K562 (cell line): ENCODE data around the gene PRR19. TPM values are rescaled to one million over a fixed set of nuclear protein-coding genes. Genes with fewer than 3 reads are reported as not detected.

ENCODE experiments used
- ARID3A ChIP-seq: IDR thresholded peaks from 2 replicates; pipeline ENCODE4 v1.6.1; 2012; ENCODE audit warnings: low read depth, low read length, improper control_type of control experiment, borderline replicate concordance
- CEBPZ ChIP-seq: fragments of 150-350 bp; IDR thresholded peaks from 2 replicates; pipeline ENCODE4 v1.6.1; 2014; ENCODE audit warnings: low read depth, mild to moderate bottlenecking, low read length, borderline replicate concordance
- EP300 ChIP-seq: IDR thresholded peaks from 2 replicates; pipeline ENCODE4 v1.6.1; 2012; ENCODE audit warnings: low read length, improper control_type of control experiment
- ETV1 ChIP-seq: fragments of 450-650 bp; conservative IDR thresholded peaks from 2 replicates; pipeline ENCODE4 v1.6.1; 2016; ENCODE audit warnings: missing genetic modification characterization, control low read depth, low read depth, missing compliant biosample characterization
- MEIS2 ChIP-seq: fragments of 450-650 bp; IDR thresholded peaks from 2 replicates; pipeline ENCODE4 v1.6.1; 2014; ENCODE audit warnings: mild to moderate bottlenecking; ENCODE audit not compliant: partially characterized antibody
- NR0B1 ChIP-seq: fragments of 450-650 bp; IDR thresholded peaks from one replicate; pipeline ENCODE4 v1.6.1; 2018; ENCODE audit warnings: mild to moderate bottlenecking, moderate library complexity; ENCODE audit not compliant: partially characterized antibody
- OTX1 ChIP-seq: fragments of 450-650 bp; formaldehyde crosslinking; IDR thresholded peaks from 2 replicates; pipeline ENCODE4 v1.4.0; 2022; ENCODE audit warnings: mild to moderate bottlenecking
- RBM22 ChIP-seq: fragments of 200-400 bp; formaldehyde crosslinking; IDR thresholded peaks from 2 replicates; pipeline ENCODE4 v1.6.1; 2018; ENCODE audit warnings: low read length, low read depth; ENCODE audit not compliant: poor library complexity, severe bottlenecking
- SAFB ChIP-seq: fragments of 200-400 bp; formaldehyde crosslinking; IDR thresholded peaks from 2 replicates; pipeline ENCODE4 v1.6.1; 2017; ENCODE audit warnings: low read depth, low read length, borderline replicate concordance
- ZBTB2 ChIP-seq: fragments of 450-650 bp; IDR thresholded peaks from 2 replicates; pipeline ENCODE4 v1.6.1; 2016; ENCODE audit warnings: antibody characterized with exemption
- ZBTB26 ChIP-seq: fragments of 450-650 bp; formaldehyde crosslinking; IDR thresholded peaks from 2 replicates; pipeline ENCODE4 v1.4.0; 2022; ENCODE audit warnings: missing genetic modification characterization
- ZNF639 ChIP-seq, 2 experiments: fragments of 200-800 bp in 1 of 2; sonication (Bioruptor generic) in 1 of 2; sonication (generic) in 1 of 2; formaldehyde crosslinking in 1 of 2; IDR thresholded peaks in 1 of 2; conservative IDR thresholded peaks in 1 of 2; 2 replicates each; pipeline versions ENCODE4 v1.5.0 to v1.6.1; 2016 to 2020; ENCODE audit warnings: missing compliant biosample characterization in 1 of 2, missing genetic modification characterization in 1 of 2, missing genetic modification reagents in 1 of 2
- ZNF778 ChIP-seq: fragments of 450-650 bp; formaldehyde crosslinking; IDR thresholded peaks from 2 replicates; pipeline ENCODE4 v1.4.0; 2020; ENCODE audit warnings: mild to moderate bottlenecking, moderate library complexity
- polyA plus RNA-seq, 8 experiments: library from polyadenylated mRNA; depleted of rRNA in 4 of 8; stranded (reverse) in 5 of 8; unstranded in 3 of 8; fragments of >200 nt; fragmentation: Nextera tagmentation in 2 of 8; fragmentation: Illumina TruSeq in 1 of 8; extraction: Ambion mirVana in 2 of 8; extraction: Trizol in 1 of 8; gene quantifications; 2 replicates each; pipeline versions ENCODE4 v1.2.1 to v1.2.3, GENCODE V29; 2011 to 2014; ENCODE audit warnings: inconsistent platforms in 1 of 8, missing spikeins in 1 of 8
- total RNA-seq, 7 experiments: library from RNA; depleted of rRNA in 6 of 7; stranded (reverse); fragments of >200 nt in 6 of 7; fragmentation: Illumina TruSeq in 2 of 7; extraction: Trizol in 2 of 7; gene quantifications; 2 replicates each; pipeline versions ENCODE4 v1.2.1 to v1.2.3, GENCODE V29; 2011 to 2021; ENCODE audit warnings: low replicate concordance in 1 of 7

The PRR19 gene
- total and polyA plus RNA-seq, 9 of the 15 experiments (the other 6 are each of a cell fraction or from before 2014, with no cell fraction given) = 0.10 to 1.6 (median 0.54) TPM

- TF ChIP-seq NR0B1 = no peak
- no peak for TF ChIP-seq ZNF639 (CRISPR knock-in tag; conservative IDR thresholded peaks at IDR 0.05 in 1 of 2, IDR thresholded peaks at IDR 0.05 in 1 of 2)
- peak; percentile 55; the same call in 1 of the 2 replicates for TF ChIP-seq OTX1 (CRISPR knock-in tag)
- TF ChIP-seq ETV1 (tag) = no peak
- TF ChIP-seq ARID3A = no peak
- TF ChIP-seq ZNF778 (CRISPR knock-in tag) = no peak
- TF ChIP-seq ZBTB2 = no peak
- no peak for TF ChIP-seq EP300
- TF ChIP-seq RBM22 = peak; percentile 37
- peak; percentile 50; the same call in 1 of the 2 replicates for TF ChIP-seq ZBTB26 (CRISPR knock-in tag)
- no peak for TF ChIP-seq CEBPZ
- no peak for TF ChIP-seq MEIS2
- TF ChIP-seq SAFB = no peak
These were observed 17.2 kb upstream of the PRR19 start (continued) for GRCh38 chr19:42284591-42285341.
